CD14-positive monocyte (primary cell): ENCODE measurements around the gene FKBP10. TPM values are rescaled to one million over a fixed set of nuclear protein-coding genes. Genes with fewer than 3 reads are reported as not detected.
A peak's percentile ranks its signal among the peaks of the same experiment; 100 is the strongest.

Source experiments
- DNase-seq, 3 donors: peaks; one replicate each; pipeline ENCODE4 v3.0.0-alpha.2; 2011 to 2022
- H2AFZ ChIP-seq: 2 replicates; pipeline ENCODE4 v1.6.0; 2012; ENCODE audit warnings: mild to moderate bottlenecking, low read depth, low read length, inconsistent platforms; ENCODE audit not compliant: insufficient read depth, poor library complexity, severe bottlenecking
- H3K27ac ChIP-seq, 2 donors: 1 replicate in 1 of 2; 2 replicates in 1 of 2; pipeline ENCODE4 v1.5.1; 2012 to 2013; ENCODE audit warnings: low read length in 2 of 2, control low read depth in 1 of 2, inconsistent platforms in 1 of 2, low read depth in 1 of 2, mild to moderate bottlenecking in 1 of 2
- H3K27me3 ChIP-seq, 2 donors: one replicate each; pipeline versions ENCODE4 v1.6.0 to v1.6.1; 2011 to 2013; ENCODE audit warnings: low read length in 2 of 2; ENCODE audit not compliant: control insufficient read depth in 2 of 2, insufficient read depth in 2 of 2
- H3K36me3 ChIP-seq, 2 donors: replicated peaks in 1 of 2; 1 replicate in 1 of 2; 2 replicates in 1 of 2; pipeline versions ENCODE4 v1.5.1 to v1.6.1; 2012 to 2013; ENCODE audit warnings: low read length in 2 of 2, control low read depth in 1 of 2, inconsistent platforms in 1 of 2, mild to moderate bottlenecking in 1 of 2; ENCODE audit not compliant: insufficient read depth in 2 of 2, control insufficient read depth in 1 of 2
- H3K4me1 ChIP-seq, 2 donors: 1 replicate in 1 of 2; 2 replicates in 1 of 2; pipeline versions ENCODE4 v1.5.1 to v1.6.1; 2012 to 2013; ENCODE audit warnings: low read length in 2 of 2, control low read depth in 1 of 2, inconsistent platforms in 1 of 2, mild to moderate bottlenecking in 1 of 2, moderate library complexity in 1 of 2; ENCODE audit not compliant: insufficient read depth in 2 of 2, control insufficient read depth in 1 of 2
- H3K4me2 ChIP-seq: replicated peaks from 2 replicates; pipeline ENCODE3; 2012; ENCODE audit warnings: low read length, moderate library complexity, mild to moderate bottlenecking; ENCODE audit not compliant: poor library complexity, severe bottlenecking; ENCODE audit errors: extremely low read depth
- H3K4me3 ChIP-seq, 3 experiments: fragments of 200-600 bp in 1 of 3; sonication (generic) in 1 of 3; replicated peaks in 1 of 3; 1 replicate in 2 of 3; 2 replicates in 1 of 3; pipeline ENCODE4 v1.5.1; 2011 to 2013; ENCODE audit warnings: low read length in 3 of 3, mild to moderate bottlenecking in 3 of 3, control low read depth in 2 of 3, low read depth in 2 of 3, inconsistent platforms in 1 of 3, moderate library complexity in 1 of 3
- H3K79me2 ChIP-seq: 2 replicates; pipeline ENCODE4 v1.6.0; 2012; ENCODE audit warnings: mild to moderate bottlenecking, control low read depth, inconsistent platforms, low read length, moderate library complexity; ENCODE audit not compliant: insufficient read depth
- H3K9ac ChIP-seq: 2 replicates; pipeline ENCODE4 v1.6.0; 2017; ENCODE audit warnings: low read length, mild to moderate bottlenecking; ENCODE audit not compliant: insufficient read depth, poor library complexity, severe bottlenecking
- H3K9me3 ChIP-seq, 2 donors: replicated peaks in 1 of 2; 1 replicate in 1 of 2; 2 replicates in 1 of 2; pipeline versions ENCODE4 v1.5.1 to v1.6.1; 2012 to 2013; ENCODE audit warnings: low read length in 2 of 2, control low read depth in 1 of 2; ENCODE audit not compliant: control insufficient read depth in 1 of 2, insufficient read depth in 1 of 2
- H4K20me1 ChIP-seq: 2 replicates; pipeline ENCODE4 v1.6.0; 2012; ENCODE audit warnings: mild to moderate bottlenecking, low read length, control low read depth, moderate library complexity; ENCODE audit not compliant: insufficient read depth
- H3K27ac Mint-ChIP-seq, 7 donors: one replicate each; pipeline ENCODE4 v1.8.0; 2020; ENCODE audit warnings: mild to moderate bottlenecking in 7 of 7, mixed read lengths in 7 of 7, moderate library complexity in 6 of 7, inconsistent platforms in 2 of 7
- H3K27me3 Mint-ChIP-seq, 3 donors: one replicate each; pipeline ENCODE4 v1.8.0; 2021 to 2022; ENCODE audit warnings: low read depth in 3 of 3, mild to moderate bottlenecking in 3 of 3, mixed read lengths in 3 of 3, moderate library complexity in 3 of 3, inconsistent platforms in 1 of 3
- H3K36me3 Mint-ChIP-seq, 2 donors: one replicate each; pipeline ENCODE4 v1.8.0; 2020; ENCODE audit warnings: mixed read lengths in 2 of 2, inconsistent platforms in 1 of 2, mild to moderate bottlenecking in 1 of 2
- H3K4me1 Mint-ChIP-seq: one replicate; pipeline ENCODE4 v1.8.0; 2020; ENCODE audit warnings: mild to moderate bottlenecking, mixed read lengths
- H3K4me3 Mint-ChIP-seq, 2 donors: one replicate each; pipeline ENCODE4 v1.8.0; 2020; ENCODE audit warnings: mild to moderate bottlenecking in 2 of 2, mixed read lengths in 2 of 2, moderate library complexity in 1 of 2
- H3K9me3 Mint-ChIP-seq, 7 donors: one replicate each; pipeline ENCODE4 v1.8.0; 2020 to 2022; ENCODE audit warnings: mixed read lengths in 7 of 7, mild to moderate bottlenecking in 6 of 7, moderate library complexity in 6 of 7, inconsistent platforms in 2 of 7
- CTCF ChIP-seq: fragments of 200-600 bp; IDR thresholded peaks from one replicate; pipeline ENCODE4 v1.8.0; 2022; ENCODE audit warnings: antibody characterized with exemption, mild to moderate bottlenecking
- WGBS: methylation state at CpG from one replicate; pipeline ENCODE4 v1.1.5; 2013; ENCODE audit warnings: missing lambda C conversion rate; ENCODE audit not compliant: insufficient coverage; 5-methylcytosine and 5-hydroxymethylcytosine counted together
- intact Hi-C, 2 donors: fragments of 100-400 bp; cut with micrococcal nuclease; formaldehyde crosslinking; loops; one replicate each; pipeline versions ENCODE4 v1.15.0 to v1.15.1; 2023
- polyA plus RNA-seq, 3 donors: library from polyadenylated mRNA; depleted of rRNA in 1 of 3; unstranded in 2 of 3; stranded (reverse) in 1 of 3; fragments of 300-500 nt in 2 of 3; fragments of >200 nt in 1 of 3; fragmentation: Illumina TruSeq in 2 of 3; gene quantifications; 1 replicate in 2 of 3; 2 replicates in 1 of 3; pipeline ENCODE4 v1.2.3, GENCODE V29; 2012 to 2021

The FKBP10 gene
- polyA plus RNA-seq, 3 donors: not detected

GRCh38 chr17:41792845-41793783, 19.7 kb upstream of the FKBP10 start:
- DNase-seq: peak in 2 of 3 donors; percentile 17 to 21
- no peak overlapping the region for H3K4me3 Mint-ChIP-seq
- H3K9me3 Mint-ChIP-seq: peaks cover 0 to 2% (median 0%) of the 10 kb centered on the region in 7 donors
- intact Hi-C loops: no loop called here
- H3K4me2 ChIP-seq: no peak overlapping the region
- H4K20me1 ChIP-seq: no peaks in the 10 kb centered on the region
- H3K9ac ChIP-seq: no peak overlapping the region
- H3K79me2 ChIP-seq: no peaks in the 10 kb centered on the region
- no peaks in the 10 kb centered on the region for H3K36me3 Mint-ChIP-seq
- H2AFZ ChIP-seq: peak overlapping the region; percentile 60
- peak overlapping the region in 1 of 7 donors; percentile 15 for H3K27ac Mint-ChIP-seq
- peaks cover 35% of the 10 kb centered on the region for H3K4me1 Mint-ChIP-seq
- WGBS: 51% methylated on average over 8 of the region's 22 CpGs
- H3K27ac ChIP-seq: no peak overlapping the region
- no peaks in the 10 kb centered on the region for H3K27me3 ChIP-seq
- H3K4me3 ChIP-seq: no peak overlapping the region
- H3K36me3 ChIP-seq: no peaks in the 10 kb centered on the region
- TF ChIP-seq CTCF: no peak
- H3K27me3 Mint-ChIP-seq: peaks cover 2 to 7% (median 5%) of the 10 kb centered on the region in 3 donors
- peaks cover 23 to 25% of the 10 kb centered on the region in 2 donors for H3K4me1 ChIP-seq
- H3K9me3 ChIP-seq: no peaks in the 10 kb centered on the region

- Mint-ChIP-seq H3K4me1 (peaks cover 26% of the 10 kb centered on the region), H3K9me3 (peaks cover 0 to 2% (median 0%) of the 10 kb centered on the region in 7 donors), H3K27ac (no peak overlapping the region), H3K4me3 (no peak overlapping the region), H3K27me3 (peaks cover 2 to 6% (median 5%) of the 10 kb centered on the region in 3 donors), H3K36me3 (no peaks in the 10 kb centered on the region)
- Histone ChIP-seq H3K4me1 (peaks cover 15 to 17% of the 10 kb centered on the region in 2 donors), H3K27ac (no peak overlapping the region), H4K20me1 (no peaks in the 10 kb centered on the region), H2AFZ (no peak overlapping the region), H3K4me2 (no peak overlapping the region), H3K27me3 (no peaks in the 10 kb centered on the region), H3K4me3 (no peak overlapping the region), H3K9ac (no peak overlapping the region), H3K79me2 (no peaks in the 10 kb centered on the region), H3K36me3 (no peaks in the 10 kb centered on the region), H3K9me3 (no peaks in the 10 kb centered on the region)
- no peak for DNase-seq
- WGBS: 90% methylated on average over 9 of the region's 14 CpGs
- no peak for TF ChIP-seq CTCF
- intact Hi-C loops: no loop called here
These were observed 18.8 kb upstream of the FKBP10 start for GRCh38 chr17:41793784-41794539.
